Heart left ventricle (tissue), 13 donors: Measurements from ENCODE around the gene RAD51.

Source experiments
- POLR2A ChIP-seq, 2 donors: fragments of 450-650 bp; IDR thresholded peaks; one replicate each; pipeline ENCODE4 v1.6.1; 2017; ENCODE audit warnings: antibody characterized with exemption in 2 of 2, mild to moderate bottlenecking in 2 of 2, moderate library complexity in 2 of 2
- TF ChIP-seq, protein P1 (sequence below), 12 donors: fragments of 200-600 bp; sonication (generic) in 4 of 12; IDR thresholded peaks; one replicate each; pipeline versions ENCODE4 v1.5.0 to v1.8.0; 2018 to 2022; ENCODE audit warnings: antibody characterized with exemption in 12 of 12, mild to moderate bottlenecking in 5 of 12
- donor health status: ischemic (EF 13 %, LVEDD 7.1; RV severe dilation, severe dysfunction).
- donor health status: DM: no; HTN: yes; CAD: no.
- donor health status: DM: no; HTN: no; CAD: no.
- donor health status: ischemic (EF 25% LVEDD 6.9; RV normal size, moderate dysfunction).
- donor health status: ischemic (EF 25% LVEDD 5.7; RV mildly dilated, moderate dysfunction).
- donor health status: ischemic (EF 35%, LVEDD 5.7; RV mildly dilated, moderate dysfunction).
- donor health status: nonischemic (EF 11% LVEDD 7.7; RV severe dilation, severe dysfunction).
- donor health status: DM: yes; HTN: yes; CAD: no.
- donor health status: PGD.
- donor health status: ischemic (EF 29% LVEDD 5.4; RV normal size, mild dysfunction).
- donor health status: nonischemic (EF 23%, LVEDD 6.1; RV moderate dilation, normal function).

DNA sequence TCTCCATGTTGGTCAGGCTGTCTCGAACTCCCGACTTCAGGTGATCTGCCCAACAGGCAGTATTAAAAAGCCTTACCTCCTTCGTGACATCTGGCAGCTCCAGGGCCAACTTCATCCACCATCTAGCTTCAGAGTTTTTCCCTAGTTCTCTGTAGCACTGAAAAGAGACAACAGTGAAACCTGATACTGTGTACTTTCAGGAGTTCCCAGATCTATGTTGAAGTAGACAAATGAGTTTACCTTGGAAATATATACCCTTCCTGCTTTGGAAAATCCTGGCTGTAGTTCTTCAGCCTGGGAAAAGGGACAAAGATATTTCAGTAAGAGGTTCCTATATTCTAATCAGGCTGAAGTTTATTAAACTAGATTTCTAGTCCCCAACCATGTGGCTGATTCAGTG lies 42.1 kb downstream of the RAD51 start:
- TF ChIP-seq, protein P1, sequence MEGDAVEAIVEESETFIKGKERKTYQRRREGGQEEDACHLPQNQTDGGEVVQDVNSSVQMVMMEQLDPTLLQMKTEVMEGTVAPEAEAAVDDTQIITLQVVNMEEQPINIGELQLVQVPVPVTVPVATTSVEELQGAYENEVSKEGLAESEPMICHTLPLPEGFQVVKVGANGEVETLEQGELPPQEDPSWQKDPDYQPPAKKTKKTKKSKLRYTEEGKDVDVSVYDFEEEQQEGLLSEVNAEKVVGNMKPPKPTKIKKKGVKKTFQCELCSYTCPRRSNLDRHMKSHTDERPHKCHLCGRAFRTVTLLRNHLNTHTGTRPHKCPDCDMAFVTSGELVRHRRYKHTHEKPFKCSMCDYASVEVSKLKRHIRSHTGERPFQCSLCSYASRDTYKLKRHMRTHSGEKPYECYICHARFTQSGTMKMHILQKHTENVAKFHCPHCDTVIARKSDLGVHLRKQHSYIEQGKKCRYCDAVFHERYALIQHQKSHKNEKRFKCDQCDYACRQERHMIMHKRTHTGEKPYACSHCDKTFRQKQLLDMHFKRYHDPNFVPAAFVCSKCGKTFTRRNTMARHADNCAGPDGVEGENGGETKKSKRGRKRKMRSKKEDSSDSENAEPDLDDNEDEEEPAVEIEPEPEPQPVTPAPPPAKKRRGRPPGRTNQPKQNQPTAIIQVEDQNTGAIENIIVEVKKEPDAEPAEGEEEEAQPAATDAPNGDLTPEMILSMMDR (IDR thresholded peaks at IDR 0.05), result no peak
- no peak for TF ChIP-seq POLR2A (IDR thresholded peaks at IDR 0.05)
